ENCODE data around the gene DNAJC4.

- TF ChIP-seq CHD2 (IDR thresholded peaks at IDR 0.05; ENCODE audit: low read length, partially characterized antibody), result no peak
- TF ChIP-seq CTCF (IDR thresholded peaks at IDR 0.05), result no peak
- TF ChIP-seq HMGXB4 (CRISPR knock-in tag; IDR thresholded peaks at IDR 0.05; ENCODE audit: borderline replicate concordance), result peak; percentile 39; the same call in 1 of the 2 replicates
- TF ChIP-seq POLR2A (IDR thresholded peaks at IDR 0.05; ENCODE audit: low read length), result peak; percentile 99
- no peak for TF ChIP-seq EP300 (IDR thresholded peaks at IDR 0.05)
- no peak for TF ChIP-seq RFX5 (IDR thresholded peaks at IDR 0.05)
- TF ChIP-seq USF2 (IDR thresholded peaks at IDR 0.05), result peak; percentile 90
- no peak for TF ChIP-seq KDM1A (IDR thresholded peaks at IDR 0.05; ENCODE audit: low read depth)
- no peak for TF ChIP-seq PBX3 (IDR thresholded peaks at IDR 0.05)
These were observed 45.1 kb upstream of the DNAJC4 start for GRCh38 chr11:64185175-64185692.

Measured in A549 (cell line).